ENCODE measurements around the gene RPS25. TPM values are rescaled to one million over a fixed set of nuclear protein-coding genes. Genes with fewer than 3 reads are reported as not detected.

Gene RPS25
- polyA plus RNA-seq, 1 of the 3 experiments (the other 2 are of a cell fraction), result 2,688 TPM

DNA sequence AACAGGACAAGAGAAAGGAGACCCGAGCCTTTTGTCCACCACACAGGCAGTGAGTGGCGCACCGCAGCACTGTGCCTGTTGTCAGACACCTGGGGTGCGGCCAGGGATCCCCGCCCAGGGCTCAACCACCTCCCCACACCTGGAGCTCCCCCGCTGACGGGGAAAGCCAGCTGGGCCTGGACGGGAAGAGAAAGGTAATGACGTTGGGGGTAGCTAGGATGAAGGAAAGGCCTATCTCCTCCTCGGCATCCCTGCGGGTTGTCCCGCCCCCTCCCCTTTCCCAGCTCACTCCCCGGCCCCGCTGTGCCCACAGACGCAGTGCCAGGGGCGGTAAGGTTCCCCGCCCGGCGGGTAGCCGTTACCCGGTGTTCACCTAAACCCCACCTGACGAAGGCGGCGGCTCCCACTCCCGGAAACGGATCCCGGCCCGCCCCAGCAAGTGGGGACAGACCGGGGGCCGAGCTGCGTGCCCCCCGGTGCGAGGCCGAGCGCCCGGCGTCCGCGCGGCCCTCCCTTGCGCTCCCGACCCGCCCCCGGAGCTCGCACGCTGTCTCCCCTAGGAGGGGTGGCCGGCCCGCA lies 38.4 kb upstream of the RPS25 start:
- Histone ChIP-seq H3K4me1 (ENCODE audit: control insufficient read depth in 1 of 2, insufficient read depth in 2 of 2, low read depth in 1 of 2, low read length in 1 of 2) (peaks cover 12 to 21% of the 10 kb centered on the region in 2 experiments; a peak in 2 of 4 replicates), H3K9ac (peak overlapping the region; percentile 91), H3K9me2 (no peaks in the 10 kb centered on the region), H3K4me2 (peak overlapping the region; percentile 94), H3K27me3 (ENCODE audit: insufficient read depth) (no peaks in the 10 kb centered on the region), H3K4me3 (ENCODE audit: low read depth in 2 of 2, low read length in 1 of 2) (peak overlapping the region; percentile 82 to 90), H3K27ac (ENCODE audit: low read depth in 2 of 2, low read length in 1 of 2) (peak overlapping the region; percentile 77 to 84; a peak in 3 of 4 replicates), H4K20me1 (ENCODE audit: insufficient read depth) (no peaks in the 10 kb centered on the region), H3K79me2 (ENCODE audit: insufficient read depth) (peaks cover 33% of the 10 kb centered on the region), H3K9me3 (no peaks in the 10 kb centered on the region), H3F3A (replicated peaks; ENCODE audit: insufficient read depth) (peaks cover 11% of the 10 kb centered on the region), H2AFZ (ENCODE audit: low read depth) (peak overlapping the region; percentile 89), H3K36me3 (replicated peaks in 1 of 2; ENCODE audit: control insufficient read depth in 1 of 2, insufficient read depth in 2 of 2, low read length in 1 of 2) (peaks cover 32 to 38% of the 10 kb centered on the region in 2 experiments)
- POLR2A ChIA-PET, result interaction anchor here (0.7 to 3.8 kb wide), 11 partner anchors 10 to 56 kb away, joined by 3 to 21 read pairs (median 8); partner anchors contain the start of genes DPAGT1, HMBS, RPS25 and SLC37A4
- 0 out of 2 replicates have a peak, but pooled peaks have one; percentile 27 for TF ChIP-seq CTCF (IDR thresholded peaks at IDR 0.05)
- TF ChIP-seq, protein P1, sequence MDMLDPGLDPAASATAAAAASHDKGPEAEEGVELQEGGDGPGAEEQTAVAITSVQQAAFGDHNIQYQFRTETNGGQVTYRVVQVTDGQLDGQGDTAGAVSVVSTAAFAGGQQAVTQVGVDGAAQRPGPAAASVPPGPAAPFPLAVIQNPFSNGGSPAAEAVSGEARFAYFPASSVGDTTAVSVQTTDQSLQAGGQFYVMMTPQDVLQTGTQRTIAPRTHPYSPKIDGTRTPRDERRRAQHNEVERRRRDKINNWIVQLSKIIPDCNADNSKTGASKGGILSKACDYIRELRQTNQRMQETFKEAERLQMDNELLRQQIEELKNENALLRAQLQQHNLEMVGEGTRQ (IDR thresholded peaks at IDR 0.05; ENCODE audit: borderline replicate concordance, low read depth, low read length), result no peak
- CTCF ChIA-PET, result interaction anchor here (0.8 to 2.1 kb wide), 14 partner anchors 8 to 284 kb away, joined by 3 to 8 read pairs (median 4); partner anchors contain the start of genes SLC37A4 and VPS11
- 5% methylated on average over 11 of the region's 48 CpGs for WGBS (ENCODE audit: low lambda C conversion rate)
- DNase-seq, result peak; percentile 78

GRCh38 chr11:119055901-119056300 lies 37.8 kb upstream of the RPS25 start:
- peaks cover 12 to 21% of the 10 kb centered on the region in 2 experiments; a peak in 2 of 4 replicates for H3K4me1 ChIP-seq (ENCODE audit: control insufficient read depth in 1 of 2, insufficient read depth in 2 of 2, low read depth in 1 of 2, low read length in 1 of 2)
- peaks cover 32 to 44% of the 10 kb centered on the region in 2 experiments for H3K36me3 ChIP-seq (replicated peaks in 1 of 2; ENCODE audit: control insufficient read depth in 1 of 2, insufficient read depth in 2 of 2, low read length in 1 of 2)
- DNase-seq, result peak; percentile 64
- CTCF ChIA-PET, result interaction anchor here (0.9 to 2.1 kb wide), 14 partner anchors 8 to 284 kb away, joined by 3 to 8 read pairs (median 4); partner anchors contain the start of genes SLC37A4 and VPS11
- 41% methylated on average over 6 of the region's 6 CpGs for WGBS (ENCODE audit: low lambda C conversion rate)
- peak overlapping the region; percentile 77 to 84; a peak in 2 of 4 replicates for H3K27ac ChIP-seq (ENCODE audit: low read depth in 2 of 2, low read length in 1 of 2)
- peak overlapping the region; percentile 82 to 90 for H3K4me3 ChIP-seq (ENCODE audit: low read depth in 2 of 2, low read length in 1 of 2)
- H2AFZ ChIP-seq (ENCODE audit: low read depth), result no peak overlapping the region
- peak overlapping the region; percentile 94 for H3K4me2 ChIP-seq
- no peaks in the 10 kb centered on the region for H3K9me2 ChIP-seq
- H3K79me2 ChIP-seq (ENCODE audit: insufficient read depth), result peaks cover 33% of the 10 kb centered on the region
- H3K9ac ChIP-seq, result peak overlapping the region; percentile 91
- no peak for TF ChIP-seq GATA2 (CRISPR knock-in tag; IDR thresholded peaks at IDR 0.05)
- TF ChIP-seq EZH2phosphoT487 (IDR thresholded peaks at IDR 0.05; ENCODE audit: borderline replicate concordance, low read depth), result no peak
- TF ChIP-seq, protein P2, sequence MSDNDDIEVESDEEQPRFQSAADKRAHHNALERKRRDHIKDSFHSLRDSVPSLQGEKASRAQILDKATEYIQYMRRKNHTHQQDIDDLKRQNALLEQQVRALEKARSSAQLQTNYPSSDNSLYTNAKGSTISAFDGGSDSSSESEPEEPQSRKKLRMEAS (IDR thresholded peaks at IDR 0.05; ENCODE audit: low read depth), result no peak
- TF ChIP-seq EP300 (IDR thresholded peaks at IDR 0.05; ENCODE audit: borderline replicate concordance in 1 of 2, low read depth in 1 of 2, low read length in 1 of 2), result no peak
- peak; percentile 48 for TF ChIP-seq RAD21 (IDR thresholded peaks at IDR 0.05; ENCODE audit: low read length)
- TF ChIP-seq USF1 (IDR thresholded peaks at IDR 0.05; ENCODE audit: borderline replicate concordance, low read depth), result no peak
- no peak for TF ChIP-seq FOSL2 (IDR thresholded peaks at IDR 0.05; ENCODE audit: borderline replicate concordance, low read depth)
- peak; percentile 46 for TF ChIP-seq CTCF (IDR thresholded peaks at IDR 0.05)
- no peak for TF ChIP-seq SIN3A (IDR thresholded peaks at IDR 0.05; ENCODE audit: borderline replicate concordance, low read depth, low read length)
- no peak for TF ChIP-seq REST (IDR thresholded peaks at IDR 0.05; ENCODE audit: low read depth, low read length)
- no peak for TF ChIP-seq RCOR1 (IDR thresholded peaks at IDR 0.05; ENCODE audit: low read length)
- TF ChIP-seq TCF12 (IDR thresholded peaks at IDR 0.05), result no peak
- TF ChIP-seq MXI1 (IDR thresholded peaks at IDR 0.05; ENCODE audit: low read depth, low read length), result peak; percentile 50; the same call in 1 of the 2 replicates
- no peaks in the 10 kb centered on the region for H4K20me1 ChIP-seq (ENCODE audit: insufficient read depth)
- no peaks in the 10 kb centered on the region for H3K27me3 ChIP-seq (ENCODE audit: insufficient read depth)
- no peaks in the 10 kb centered on the region for H3K9me3 ChIP-seq
- H3F3A ChIP-seq (replicated peaks; ENCODE audit: insufficient read depth), result peaks cover 11% of the 10 kb centered on the region
- POLR2A ChIA-PET, result interaction anchor here (0.7 to 3.8 kb wide), 10 partner anchors 10 to 56 kb away, joined by 3 to 21 read pairs (median 8); partner anchors contain the start of genes DPAGT1, HMBS, RPS25 and TRAPPC4

Data from SK-N-SH (cell line).